Effector CD4-positive, alpha-beta T cell (primary cell): ENCODE measurements around the gene CEBPE.

Experiments used
- DNase-seq: peaks from one replicate; pipeline ENCODE4 v3.0.0-alpha.2; 2020

CEBPE gene

DNA sequence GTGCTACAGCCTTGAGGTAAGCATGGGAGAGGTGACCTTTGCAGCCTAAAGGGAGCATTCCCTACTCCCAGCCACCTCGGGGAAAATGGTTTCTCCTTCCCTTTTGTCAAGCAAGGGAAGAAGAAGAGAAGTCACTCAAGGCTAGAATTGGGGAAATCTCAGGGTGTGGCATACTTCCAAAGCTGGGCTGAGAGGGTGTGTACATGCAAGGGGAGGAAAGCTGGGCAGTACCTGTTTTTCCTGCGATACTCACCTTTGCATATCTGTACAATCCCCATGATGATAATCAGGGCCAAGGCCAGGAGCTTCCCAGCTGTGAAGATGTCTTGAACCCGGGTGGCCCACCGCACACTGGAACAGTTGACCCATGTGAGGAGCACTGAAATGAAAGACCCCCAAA, 23.8 kb upstream of the CEBPE start:
- no peak for DNase-seq

DNA sequence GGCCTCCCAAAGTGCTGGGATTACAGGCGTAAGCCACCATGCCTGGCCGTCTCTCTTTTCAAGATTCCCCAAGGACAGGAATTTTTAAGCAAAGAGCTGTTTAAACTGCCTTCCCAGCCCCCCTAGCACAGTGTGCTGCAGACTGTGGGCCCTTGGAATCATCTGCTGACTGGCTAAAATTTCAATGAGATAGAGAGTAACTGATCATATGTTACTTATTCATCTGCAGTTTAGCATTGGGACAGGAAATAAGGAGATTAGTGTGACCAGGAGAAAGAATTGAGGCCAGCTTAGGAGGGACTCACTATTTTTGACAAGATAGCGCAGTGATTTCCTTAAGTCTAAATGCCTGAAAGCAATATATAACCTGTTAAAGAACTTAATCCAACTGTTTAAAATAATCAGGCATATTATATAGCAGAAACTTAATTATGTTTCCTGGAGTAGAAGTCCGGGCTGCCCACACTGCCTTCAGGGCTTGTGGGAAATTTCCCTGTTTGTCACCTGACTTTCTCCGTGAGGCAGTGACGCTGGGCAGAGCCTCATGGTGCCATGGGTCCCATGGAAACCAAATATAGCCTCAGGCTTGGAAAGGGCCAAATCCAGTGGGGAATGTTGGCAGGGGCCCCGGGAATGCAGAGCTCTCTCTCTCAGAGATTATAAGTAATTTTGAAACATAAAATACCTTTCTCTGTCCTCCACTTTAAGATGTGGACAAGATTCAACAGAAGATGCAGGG, 22.8 kb upstream of the CEBPE start:
- DNase-seq: no peak

DNA sequence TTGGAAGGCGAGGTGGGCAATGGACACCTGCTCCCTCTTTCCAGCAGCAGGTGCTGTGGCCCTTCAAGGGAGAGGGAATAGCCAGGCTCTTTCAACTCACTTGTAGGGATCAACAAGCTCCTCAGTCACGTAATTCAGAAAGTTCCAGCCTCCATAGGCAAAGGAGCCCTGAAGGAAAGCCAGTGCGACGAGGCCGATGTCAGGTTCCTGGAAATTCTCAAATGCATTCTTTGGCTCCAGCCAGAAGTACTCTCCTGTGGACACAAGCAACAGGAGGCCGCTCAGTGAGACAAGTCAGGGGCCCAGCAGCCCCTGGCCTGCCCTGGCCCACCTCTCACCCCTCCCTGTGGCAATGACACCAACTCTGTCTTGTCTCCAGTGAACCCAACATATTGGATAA, 21.3 kb upstream of the CEBPE start:
- no peak for DNase-seq

DNA sequence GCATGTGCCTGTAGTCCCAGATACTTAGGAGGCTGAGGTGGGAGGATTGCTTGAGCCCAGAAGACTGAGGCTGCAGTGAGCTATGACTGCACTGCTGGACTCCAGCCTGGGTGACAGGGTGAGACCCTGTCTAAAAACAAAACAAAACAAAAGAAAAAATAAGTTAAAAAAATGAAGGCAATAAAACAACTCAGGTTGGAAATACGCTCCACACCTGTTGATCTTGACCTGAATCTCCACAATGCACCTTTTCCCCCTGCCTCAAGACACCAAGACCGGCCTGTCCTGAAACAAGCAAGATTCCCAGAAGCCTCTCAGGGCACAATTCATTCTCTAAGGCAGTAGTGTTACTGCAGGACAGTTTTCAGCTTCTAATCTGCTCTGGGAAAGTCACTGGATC, 20.8 kb upstream of the CEBPE start:
- DNase-seq: no peak

DNA sequence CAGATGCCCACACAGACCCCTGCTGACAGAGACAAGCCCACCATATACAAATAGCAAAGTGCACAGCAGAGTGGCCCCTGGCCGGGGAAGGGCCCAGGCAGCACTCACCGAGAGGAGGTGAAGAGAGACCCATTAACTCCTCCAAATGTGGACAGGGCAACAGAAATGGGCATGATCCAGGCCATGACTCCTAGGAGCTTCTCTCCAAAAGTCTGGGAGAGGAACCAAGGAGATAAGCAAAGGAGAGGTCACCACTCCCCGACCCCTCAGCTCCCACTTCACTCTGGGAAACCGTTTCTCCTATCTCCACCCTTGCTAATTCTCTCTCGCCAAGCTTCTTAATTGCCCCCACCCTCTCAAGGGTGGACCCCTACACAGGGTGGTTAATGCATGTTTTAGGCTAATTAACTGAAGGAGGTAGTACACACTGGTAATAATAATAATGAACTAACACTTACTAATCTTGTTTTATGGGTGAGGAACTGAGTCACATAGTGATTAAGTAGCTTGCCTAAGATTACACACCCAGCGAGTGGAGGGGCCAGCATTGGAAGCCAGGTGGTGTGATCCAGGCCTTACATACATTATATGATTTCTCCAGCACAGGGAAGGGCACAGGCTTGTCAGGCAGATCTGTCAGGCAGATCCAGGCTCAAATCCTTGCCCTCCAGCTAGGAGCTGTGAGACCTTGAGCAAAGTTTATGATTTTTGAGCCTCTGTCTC, 18.9 kb upstream of the CEBPE start:
- no peak for DNase-seq

DNA sequence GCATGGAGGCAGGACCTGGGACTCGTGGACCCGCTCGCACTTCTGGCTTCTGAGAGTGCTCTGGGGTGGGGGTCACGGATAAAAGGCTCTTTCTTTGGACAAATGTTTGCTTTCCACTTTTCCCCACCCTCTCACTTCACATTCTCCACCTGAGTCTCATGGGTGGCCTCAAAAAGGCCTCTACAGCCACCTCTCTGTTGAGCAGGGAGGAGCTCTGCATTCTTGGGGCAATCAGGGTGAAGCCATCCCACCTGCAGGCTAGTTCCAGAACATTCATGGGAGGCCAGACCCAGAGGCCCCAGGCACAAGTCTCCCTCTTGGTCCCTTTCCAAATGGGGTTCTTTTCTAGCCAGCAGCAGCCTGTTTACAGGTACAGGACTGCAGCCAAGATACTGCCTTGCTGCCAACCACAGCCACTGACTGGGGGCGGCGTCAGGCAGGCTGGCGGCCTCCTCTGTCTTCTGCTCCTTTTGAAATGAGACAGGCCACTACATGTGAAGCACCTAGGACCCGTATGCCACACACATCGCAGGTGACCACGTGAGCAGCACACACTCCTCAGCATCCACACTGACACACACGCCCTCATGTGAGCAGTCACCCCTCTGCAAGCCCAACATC, 18.2 kb upstream of the CEBPE start:
- DNase-seq: no peak

DNA sequence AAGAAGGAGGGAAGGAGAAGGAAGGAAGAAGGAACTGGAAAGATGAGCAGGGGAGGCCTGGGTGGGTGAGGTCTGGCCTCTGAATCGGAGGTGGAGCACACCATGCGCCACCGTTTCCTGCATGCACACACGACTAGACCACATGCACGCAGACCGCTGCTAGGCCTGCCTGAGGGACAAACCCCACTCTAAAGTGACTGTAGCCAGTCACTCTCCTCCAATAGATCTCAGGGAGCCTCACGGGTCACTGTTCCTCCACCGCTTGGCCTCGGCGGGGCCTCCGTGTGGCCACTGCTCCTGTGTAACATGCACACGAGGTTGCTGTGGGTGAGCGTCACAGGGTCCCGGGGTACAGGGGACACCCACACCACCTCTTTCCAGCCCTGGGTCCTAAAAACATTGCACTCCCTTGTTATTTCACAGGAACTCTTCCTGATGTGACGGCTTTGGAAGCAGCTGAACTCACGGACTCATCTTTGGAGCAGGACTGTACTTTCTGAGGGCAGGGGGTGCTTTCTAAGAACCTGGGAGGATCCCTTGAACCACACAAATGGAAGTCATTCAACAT, 17.6 kb upstream of the CEBPE start:
- DNase-seq: no peak

DNA sequence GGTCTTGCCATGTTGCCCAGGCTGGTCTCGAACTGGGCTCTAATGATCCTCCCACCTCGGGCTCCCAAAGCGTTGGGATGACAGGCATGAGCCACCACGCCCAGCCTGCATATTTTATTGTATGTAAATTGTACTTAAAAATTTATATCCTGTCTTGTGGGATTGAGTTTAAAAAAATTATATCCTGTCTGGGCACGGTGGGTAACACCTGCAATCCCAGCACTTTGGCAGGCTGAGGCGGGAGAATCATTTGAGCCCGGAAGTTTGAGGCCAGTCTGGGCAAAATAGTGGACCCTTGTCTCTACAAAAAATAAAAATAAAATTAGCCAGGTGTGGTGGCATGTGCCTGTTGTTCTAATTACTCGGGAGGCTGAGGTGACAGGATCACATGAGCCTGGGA, 13.9 kb upstream of the CEBPE start:
- no peak for DNase-seq

DNA sequence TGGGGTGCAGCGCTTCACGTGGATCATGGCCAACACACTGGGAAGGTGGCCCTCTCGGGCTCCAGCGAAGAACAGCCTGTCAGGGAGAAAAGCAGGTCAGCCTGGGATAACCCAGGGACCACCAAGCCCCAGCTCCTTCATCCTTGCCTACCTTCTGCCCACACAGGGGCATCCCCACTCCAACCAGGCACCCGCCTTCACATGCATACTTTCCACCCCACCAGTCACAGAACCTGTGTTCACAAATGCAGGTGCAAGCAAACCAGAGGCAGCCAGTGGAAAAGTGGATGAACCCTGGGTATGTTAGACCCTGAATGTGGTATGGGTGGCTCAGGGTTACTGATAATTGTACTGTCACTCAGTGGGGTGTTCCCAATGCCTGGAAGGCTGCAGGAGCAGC, 12.4 kb upstream of the CEBPE start:
- DNase-seq: no peak

DNA sequence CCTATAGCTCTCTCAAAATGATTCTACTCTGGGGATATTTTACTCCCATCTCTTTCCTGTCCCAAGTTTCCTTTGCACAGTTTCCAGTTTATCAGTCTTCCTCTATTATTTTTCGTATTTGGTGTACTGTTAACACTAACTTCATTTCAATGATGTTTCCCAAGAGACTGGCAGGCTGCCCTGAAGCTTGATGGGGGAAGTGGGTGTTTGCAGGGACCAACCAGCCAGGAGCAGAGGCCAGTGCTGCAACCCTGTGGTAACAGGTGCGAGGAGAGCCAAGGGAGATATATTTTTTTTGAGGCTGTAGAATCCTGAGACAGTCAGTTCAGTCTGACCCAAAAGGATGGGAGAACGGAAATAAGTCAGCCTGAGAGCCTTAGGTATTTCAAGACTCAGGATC, 11.8 kb upstream of the CEBPE start:
- DNase-seq: no peak

DNA sequence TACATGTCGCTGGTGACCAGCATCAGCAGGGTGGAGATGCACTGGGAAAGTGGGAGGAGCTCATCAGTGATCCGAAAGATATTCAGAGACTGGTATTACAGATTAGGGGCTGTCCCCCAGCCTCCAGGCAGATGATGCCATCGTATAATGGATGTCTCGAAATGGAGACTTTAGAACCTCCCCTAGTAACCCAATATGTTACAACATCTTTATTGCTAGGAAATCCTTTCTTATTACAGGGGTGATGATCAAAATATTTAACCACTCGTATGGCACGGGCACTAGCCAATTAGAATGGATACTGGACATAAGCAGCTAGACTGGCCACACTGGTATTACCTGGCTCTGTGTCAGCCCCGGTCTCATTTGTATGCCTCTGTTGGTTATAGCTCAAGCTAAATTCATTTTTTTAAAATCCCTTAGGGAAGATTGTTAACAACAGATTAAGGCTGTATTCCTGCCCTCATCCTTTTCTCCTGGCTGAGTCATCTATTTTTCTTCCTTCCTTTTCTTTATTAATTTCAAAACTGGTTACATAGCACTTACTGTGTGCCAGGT, 10.8 kb upstream of the CEBPE start:
- no peak for DNase-seq

DNA sequence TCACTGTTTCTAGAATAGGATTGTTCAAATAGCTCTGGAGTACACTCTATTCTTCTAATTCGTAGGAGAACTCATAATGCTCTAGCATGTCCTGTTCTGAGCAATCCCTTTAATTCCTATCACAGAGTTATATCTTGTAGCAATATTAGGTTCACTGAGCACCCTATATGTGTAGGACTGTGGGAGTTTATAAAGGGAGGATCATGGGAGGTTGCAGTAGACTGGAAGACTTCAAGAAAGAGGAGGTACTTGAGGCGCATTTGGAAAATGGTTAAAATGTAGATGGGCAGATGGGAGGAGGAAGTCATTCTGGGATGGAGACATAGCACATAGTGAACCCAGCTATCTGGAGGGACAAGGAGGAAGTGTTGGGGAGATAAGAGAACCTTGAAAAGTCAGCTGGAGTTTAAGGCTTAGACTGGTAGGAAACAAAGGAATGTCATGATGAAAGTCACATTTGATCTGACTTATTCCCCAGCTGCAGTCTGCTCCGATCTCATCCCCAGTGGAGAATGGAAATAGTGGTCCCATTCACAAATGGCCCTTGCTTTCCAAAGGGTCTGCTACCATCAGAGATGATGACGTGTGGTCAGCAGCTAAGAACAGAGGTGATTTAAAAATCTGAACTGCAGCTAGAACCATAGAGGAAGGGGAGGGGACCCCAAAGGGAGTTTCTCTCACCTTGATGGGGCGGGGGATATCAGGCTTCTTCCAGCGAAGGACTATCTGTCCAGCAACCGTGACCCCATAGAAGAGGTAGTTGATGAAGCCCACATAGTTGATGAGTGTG, 10.1 kb upstream of the CEBPE start:
- DNase-seq: no peak

DNA sequence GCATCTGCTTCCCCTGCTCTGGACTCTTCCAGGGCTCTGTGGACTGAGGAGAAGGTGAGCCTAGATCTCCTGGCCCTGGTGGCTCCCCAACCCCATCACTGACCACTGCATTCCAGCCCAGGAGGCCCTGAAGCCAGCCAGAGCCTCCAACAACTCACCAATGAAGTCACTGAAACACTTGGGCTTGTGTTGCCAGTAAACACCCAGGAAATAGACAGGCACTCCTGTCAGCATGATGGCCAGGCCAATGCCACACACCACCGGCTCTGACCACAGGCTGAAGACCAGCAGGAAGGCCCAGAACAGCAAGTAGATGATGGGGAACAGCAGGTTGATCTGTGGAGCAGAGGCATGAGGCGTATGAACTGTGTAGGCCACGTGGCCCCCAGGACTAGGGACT, 8.8 kb upstream of the CEBPE start:
- DNase-seq: no peak

DNA sequence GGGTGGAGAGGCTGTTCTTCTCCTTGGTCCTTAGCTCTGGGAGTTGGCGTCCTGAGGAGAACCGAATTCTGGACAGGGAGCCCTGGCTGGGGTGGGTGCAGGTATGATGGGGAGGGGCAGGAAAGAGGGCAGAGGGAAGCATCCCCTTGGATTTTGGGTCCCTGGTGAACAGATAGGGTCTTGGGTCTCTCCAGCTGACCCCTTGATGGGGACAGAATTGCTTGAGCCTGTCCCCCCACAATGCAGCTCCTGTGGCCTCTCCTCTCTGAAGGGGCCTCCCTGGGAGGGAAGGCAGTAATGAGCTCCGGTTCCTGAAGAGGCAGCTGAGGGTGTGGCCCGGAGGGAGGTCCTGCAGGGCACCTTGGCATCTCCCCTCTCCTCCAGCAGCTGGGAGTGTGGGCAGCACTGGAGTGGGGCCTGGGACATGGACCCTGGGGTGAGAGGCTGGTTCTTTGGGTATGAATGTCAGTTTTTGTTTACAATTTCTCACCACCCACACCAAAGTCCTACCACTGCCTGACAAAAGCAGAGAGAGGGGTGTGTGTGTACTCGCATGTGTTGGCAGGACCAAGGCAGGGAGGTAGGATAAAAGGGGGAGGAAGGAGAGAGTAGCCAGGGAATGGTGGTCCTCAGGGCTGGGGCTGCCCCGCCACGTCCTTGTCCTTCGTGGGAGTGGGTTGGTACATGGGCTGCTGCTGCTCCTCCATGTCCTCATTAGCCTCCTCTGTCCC, 7.7 kb upstream of the CEBPE start:
- no peak for DNase-seq

DNA sequence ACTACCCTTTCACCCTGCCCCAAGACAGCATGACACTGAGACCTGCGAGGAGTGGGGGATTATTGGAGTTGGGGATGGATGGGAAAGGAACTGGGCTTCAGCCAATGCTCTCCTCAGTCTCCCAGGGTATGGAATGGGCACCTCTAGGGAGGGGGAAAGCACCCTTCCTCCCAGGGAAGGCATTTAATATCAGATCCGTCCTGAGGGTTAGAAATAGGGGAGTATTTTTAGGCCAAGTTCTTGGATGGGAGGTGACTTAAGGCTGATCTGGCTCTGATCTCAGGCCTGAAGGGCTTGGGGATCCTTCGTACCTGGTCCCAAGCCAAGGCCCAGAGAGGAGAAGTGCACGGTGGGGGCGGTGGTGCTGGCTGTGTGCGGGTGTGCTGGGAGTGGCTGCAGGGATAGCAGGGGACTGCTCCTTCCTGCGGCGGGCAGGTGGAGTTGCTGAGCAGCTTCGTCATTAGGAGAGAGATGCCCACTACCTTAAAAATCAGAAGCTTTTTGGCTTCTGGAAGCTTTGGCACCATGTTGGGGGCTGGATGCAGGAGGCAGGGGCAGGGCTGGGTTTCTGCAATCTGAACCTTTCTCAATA, 7.0 kb upstream of the CEBPE start:
- DNase-seq: no peak

DNA sequence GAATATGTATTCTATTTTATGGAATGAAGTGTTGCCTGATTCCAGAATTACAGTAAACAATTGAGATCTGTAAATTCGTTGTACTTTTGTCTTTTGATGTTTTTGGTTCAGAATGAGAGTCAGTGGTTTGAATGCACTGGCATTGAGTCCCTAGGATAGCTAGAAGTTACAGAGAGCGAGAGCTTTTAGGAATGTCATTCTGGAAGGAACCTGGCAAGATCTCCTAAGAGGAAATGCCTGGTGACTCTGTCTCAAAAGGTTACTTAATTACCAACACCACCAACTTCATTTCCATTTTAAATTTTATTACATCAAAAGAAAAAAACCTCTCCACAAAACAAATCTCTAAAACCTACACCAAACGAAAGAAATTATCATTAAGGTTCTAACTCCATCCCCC, 6.0 kb upstream of the CEBPE start:
- DNase-seq: no peak

DNA sequence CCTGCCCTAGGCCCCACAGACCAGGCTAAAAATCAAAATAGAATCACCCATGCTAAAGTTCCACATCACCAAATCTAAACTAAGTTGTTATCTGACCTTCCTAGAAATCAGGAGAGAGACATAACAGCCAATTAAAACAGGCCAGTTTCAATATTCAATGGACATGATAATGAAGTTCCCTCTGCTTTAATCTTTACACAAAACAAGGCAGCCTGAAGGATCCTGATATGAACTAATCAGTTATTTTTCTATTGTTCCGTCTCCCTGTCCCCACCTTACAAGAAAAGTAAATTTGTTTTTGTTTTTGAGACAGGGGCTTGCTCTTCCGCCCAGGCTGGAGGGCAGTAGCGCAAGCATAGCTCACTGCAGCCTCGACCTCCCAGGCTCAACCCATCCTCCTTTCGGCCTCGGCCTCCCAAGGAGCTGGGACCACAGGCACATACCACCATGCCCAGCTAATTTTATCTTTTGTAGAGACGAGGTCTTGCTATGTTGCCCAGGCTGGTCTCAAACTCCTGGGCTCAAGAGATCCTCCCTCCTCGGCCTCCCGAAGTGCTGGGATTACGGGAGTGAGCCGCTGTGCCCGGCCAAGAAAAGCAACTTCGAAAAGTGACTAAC, 5.4 kb upstream of the CEBPE start:
- DNase-seq: no peak

DNA sequence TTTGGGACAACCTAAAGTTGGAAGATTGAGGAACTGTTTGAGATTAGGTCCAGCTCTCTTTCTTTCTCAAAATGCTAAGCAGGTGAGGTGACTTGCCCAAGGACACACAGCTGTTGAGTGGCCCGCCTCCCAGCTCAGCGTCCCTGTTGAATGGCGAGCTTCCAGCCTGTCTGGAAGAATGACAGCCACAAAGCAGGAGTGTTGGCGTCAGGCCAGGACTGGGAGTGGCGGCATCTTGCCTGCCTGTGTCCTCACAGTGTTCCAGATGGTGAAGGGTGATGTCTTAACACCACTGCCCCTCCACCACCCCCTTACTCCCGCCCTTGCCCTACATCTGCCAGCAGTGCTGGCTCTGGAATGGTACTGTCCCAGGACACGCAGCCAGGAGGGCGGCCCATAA, 4.4 kb upstream of the CEBPE start:
- no peak for DNase-seq

DNA sequence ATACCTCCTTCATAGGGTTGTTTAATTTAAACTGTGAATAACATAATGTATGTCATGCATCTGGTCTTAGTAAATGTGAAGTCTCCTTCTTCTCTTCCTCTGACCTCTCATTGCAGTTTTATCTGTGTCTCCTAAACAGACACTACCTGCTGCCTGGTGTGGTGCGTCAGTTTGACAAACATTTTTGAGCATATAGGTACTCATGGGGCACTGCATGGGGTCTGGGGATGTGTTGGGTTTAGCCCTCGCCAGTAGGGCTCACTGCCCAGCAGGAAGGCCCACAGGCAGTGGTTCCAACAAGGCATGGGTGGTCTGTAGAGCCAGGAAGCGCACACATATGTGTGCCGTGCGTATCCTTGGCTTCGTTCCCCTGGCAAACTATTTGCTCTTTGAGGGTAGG, 3.0 kb upstream of the CEBPE start:
- no peak for DNase-seq

DNA sequence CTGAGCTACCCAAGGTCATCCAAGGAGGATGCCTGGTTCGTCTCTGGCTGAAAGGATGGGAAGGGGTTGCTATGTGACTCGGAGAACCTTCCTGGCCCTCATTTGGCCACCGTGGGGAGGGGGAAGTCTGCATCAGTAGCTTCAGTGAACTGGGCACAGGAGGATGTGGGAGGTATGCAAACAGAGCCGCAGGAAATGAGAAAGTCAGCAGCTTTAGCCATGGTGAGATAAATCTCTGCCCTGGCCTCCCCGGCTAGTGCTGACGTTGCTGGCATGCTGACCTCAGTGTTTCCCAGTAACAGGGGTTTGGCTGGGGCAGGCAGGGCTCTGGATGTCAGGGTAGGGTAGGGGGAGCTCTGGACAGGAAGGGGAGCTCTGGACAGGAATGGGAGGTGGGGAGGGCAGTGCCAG, 2.3 kb upstream of the CEBPE start:
- DNase-seq: no peak
